K562 (cell line): Measurements from ENCODE around the gene TM4SF20. TPM values are rescaled to one million over a fixed set of nuclear protein-coding genes. Genes with fewer than 3 reads are reported as not detected.

ENCODE experiments used
- ATAC-seq: fragments of 200-7000 bp; cut with Tn5 transposase; 3 replicates; pipeline ENCODE4 v1.9.1; 2020; ENCODE audit warnings: moderate library complexity
- BruUV-seq: library from RNA; stranded (reverse); fragments of 400-500 nt; replicated peaks from 2 replicates; lab custom pipeline; 2021; lab: Mats Ljungman, UMichigan
- CTCF ChIA-PET: fragments of 300-600 bp; formaldehyde crosslinking; extraction: SDS; loops from one replicate; lab custom pipeline; 2021; ENCODE audit warnings: low intra/inter-chr PET ratio; lab: Yijun Ruan, JAX
- POLR2A ChIA-PET: fragments of 300-600, 350-650 bp; sonication (Branson Sonifier 250); formaldehyde crosslinking; extraction: SDS; loops from one replicate; lab custom pipeline; 2021; ENCODE audit warnings: antibody characterized with exemption, inconsistent platforms; lab: Yijun Ruan, JAX
- DNase-seq, 4 experiments: peaks; one replicate each; pipeline versions ENCODE4 v3.0.0 to v3.0.0-alpha.2; 2011 to 2018; ENCODE audit warnings: low spot score in 3 of 4, mixed read lengths in 3 of 4; ENCODE audit errors: extremely low read depth in 1 of 4
- FAIRE-seq: peaks from 2 replicates; lab custom pipeline; 2011; peaks lifted over from hg19 to GRCh38; lab: Jason Lieb, UNC
- H2AFZ ChIP-seq: 2 replicates; pipeline ENCODE4 v1.6.0; 2011; ENCODE audit warnings: low read depth, low read length, control low read depth, inconsistent platforms
- H3K27ac ChIP-seq: fragments of 200-600 bp; 3 replicates; pipeline ENCODE4 v1.8.0; 2011; ENCODE audit warnings: low read depth, mild to moderate bottlenecking, control low read depth, inconsistent platforms, low read length, moderate library complexity, mixed read lengths; ENCODE audit errors: extremely low read depth
- H3K27me3 ChIP-seq, 2 experiments: fragments of 300-600 bp in 1 of 2; 2 replicates in 1 of 2; 3 replicates in 1 of 2; pipeline versions ENCODE4 v1.6.0 to v1.8.0; 2011; ENCODE audit warnings: inconsistent platforms in 2 of 2, low read length in 2 of 2, mild to moderate bottlenecking in 1 of 2, mixed read lengths in 1 of 2, moderate library complexity in 1 of 2; ENCODE audit not compliant: control insufficient read depth in 2 of 2, insufficient read depth in 2 of 2
- H3K36me3 ChIP-seq: fragments of 300-600 bp; 3 replicates; pipeline ENCODE4 v1.8.0; 2011; ENCODE audit warnings: mild to moderate bottlenecking, low read length, inconsistent platforms; ENCODE audit not compliant: control insufficient read depth, insufficient read depth
- H3K4me1 ChIP-seq, 2 experiments: fragments of 200-600 bp in 1 of 2; replicated peaks in 1 of 2; 2 replicates in 1 of 2; 3 replicates in 1 of 2; pipeline versions ENCODE4 v1.5.1 to v1.8.0; 2011; ENCODE audit warnings: inconsistent platforms in 2 of 2, low read length in 2 of 2, mild to moderate bottlenecking in 1 of 2, mixed read lengths in 1 of 2, moderate library complexity in 1 of 2; ENCODE audit not compliant: control insufficient read depth in 2 of 2, insufficient read depth in 2 of 2
- H3K4me2 ChIP-seq: 2 replicates; pipeline ENCODE4 v1.6.1; 2011; ENCODE audit warnings: low read length, control low read depth, inconsistent platforms, mixed read lengths; ENCODE audit not compliant: insufficient read depth
- H3K4me3 ChIP-seq: fragments of 200-600 bp; sonication (generic), shearing (Covaris generic); 2 replicates; pipeline ENCODE4 v1.5.1; 2016; ENCODE audit warnings: control low read depth, inconsistent platforms
- H3K79me2 ChIP-seq: fragments of 200-600 bp; 3 replicates; pipeline ENCODE4 v1.8.0; 2011; ENCODE audit warnings: low read length, inconsistent platforms; ENCODE audit not compliant: control insufficient read depth, insufficient read depth
- H3K9ac ChIP-seq, 2 experiments: 2 replicates each; pipeline versions ENCODE4 v1.6.0 to v1.6.1; 2011; ENCODE audit warnings: low read depth in 2 of 2, low read length in 2 of 2, control low read depth in 1 of 2, inconsistent platforms in 1 of 2, mild to moderate bottlenecking in 1 of 2, mixed read lengths in 1 of 2; ENCODE audit not compliant: insufficient read depth in 1 of 2
- H3K9me1 ChIP-seq: one replicate; pipeline ENCODE4 v1.6.0; 2011; ENCODE audit warnings: inconsistent platforms, mild to moderate bottlenecking, low read length, moderate library complexity; ENCODE audit not compliant: control insufficient read depth, insufficient read depth
- H3K9me3 ChIP-seq: replicated peaks from 2 replicates; pipeline ENCODE4 v1.5.1; 2011; ENCODE audit warnings: low read depth, low read length, inconsistent platforms; ENCODE audit not compliant: control insufficient read depth, insufficient read depth
- H4K20me1 ChIP-seq: replicated peaks from 2 replicates; pipeline ENCODE4 v1.6.1; 2011; ENCODE audit warnings: low read length, inconsistent platforms, mixed read lengths; ENCODE audit not compliant: control insufficient read depth, insufficient read depth
- C11orf30 ChIP-seq: fragments of 450-650 bp; IDR thresholded peaks from 2 replicates; pipeline ENCODE4 v1.6.1; 2016; ENCODE audit warnings: low read depth, mild to moderate bottlenecking
- CEBPB ChIP-seq: fragments of 450-650 bp; IDR thresholded peaks from 2 replicates; pipeline ENCODE4 v1.6.1; 2016; ENCODE audit warnings: missing genetic modification characterization, missing compliant biosample characterization
- JUND ChIP-seq, 2 experiments: IDR thresholded peaks; 2 replicates in 1 of 2; 3 replicates in 1 of 2; pipeline ENCODE4 v1.6.1; 2011; ENCODE audit warnings: borderline replicate concordance in 2 of 2, low read depth in 2 of 2, low read length in 2 of 2, improper control_type of control experiment in 1 of 2, missing biosample characterization in 1 of 2, missing genetic modification characterization in 1 of 2, missing genetic modification reagents in 1 of 2
- NFE2 ChIP-seq: IDR thresholded peaks from 2 replicates; pipeline ENCODE4 v1.6.1; 2014; ENCODE audit warnings: antibody characterized with exemption, low read depth
- ZKSCAN8 ChIP-seq: fragments of 200-800 bp; sonication (Bioruptor generic); IDR thresholded peaks from 2 replicates; pipeline ENCODE4 v1.6.1; 2016; ENCODE audit warnings: missing genetic modification characterization, missing compliant biosample characterization
- ZNF224 ChIP-seq: sonication (generic); formaldehyde crosslinking; IDR thresholded peaks from 2 replicates; pipeline ENCODE4 v1.8.0; 2022; ENCODE audit warnings: mild to moderate bottlenecking, missing genetic modification reagents
- ZNF316 ChIP-seq: fragments of 450-650 bp; IDR thresholded peaks from 2 replicates; pipeline ENCODE4 v1.6.1; 2016
- WGBS: fragments of 100-300 bp; shearing (Covaris generic); methylation state at CpG from one replicate; pipeline ENCODE4 v1.1.6; 2016; ENCODE audit warnings: low coverage, mixed read lengths; ENCODE audit not compliant: insufficient coverage; ENCODE audit errors: missing lambda C conversion rate; 5-methylcytosine and 5-hydroxymethylcytosine counted together
- in situ Hi-C: fragments of 300-500 bp; cut with MboI; formaldehyde crosslinking; loops from 4 replicates; pipeline ENCODE4 v1.15.0; 2018; ENCODE audit warnings: inconsistent platforms, mixed read lengths
- intact Hi-C: fragments of 100-400 bp; cut with micrococcal nuclease; formaldehyde crosslinking; loops from 2 replicates; pipeline ENCODE4 v1.14.2; 2022
- polyA plus RNA-seq, 8 experiments: library from polyadenylated mRNA; depleted of rRNA in 4 of 8; stranded (reverse) in 5 of 8; unstranded in 3 of 8; fragments of >200 nt; fragmentation: Nextera tagmentation in 2 of 8; fragmentation: Illumina TruSeq in 1 of 8; extraction: Ambion mirVana in 2 of 8; extraction: Trizol in 1 of 8; gene quantifications; 2 replicates each; pipeline versions ENCODE4 v1.2.1 to v1.2.3, GENCODE V29; 2011 to 2014; ENCODE audit warnings: inconsistent platforms in 1 of 8, missing spikeins in 1 of 8
- total RNA-seq, 7 experiments: library from RNA; depleted of rRNA in 6 of 7; stranded (reverse); fragments of >200 nt in 6 of 7; fragmentation: Illumina TruSeq in 2 of 7; extraction: Trizol in 2 of 7; gene quantifications; 2 replicates each; pipeline versions ENCODE4 v1.2.1 to v1.2.3, GENCODE V29; 2011 to 2021; ENCODE audit warnings: low replicate concordance in 1 of 7

The TM4SF20 gene
- total and polyA plus RNA-seq, 9 of the 15 experiments (the other 6 are each of a cell fraction or from before 2014, with no cell fraction given), result not detected

- H3K27me3 ChIP-seq, result peaks cover 0 to 8% of the 10 kb centered on the region in 2 experiments; a peak in 3 of 5 replicates
- intact Hi-C loops, result loop anchor here (10.0 kb wide), 1 partner anchor 467 kb away; no protein-coding TSS in a partner anchor
- H3K9me3 ChIP-seq, result no peaks in the 10 kb centered on the region
- no peak overlapping the region for H3K4me3 ChIP-seq
- in situ Hi-C loops, result no loop called here
- no peak overlapping the region for H2AFZ ChIP-seq
- ChIA-PET POLR2A (no interaction called here), CTCF (no interaction called here)
- H4K20me1 ChIP-seq, result no peaks in the 10 kb centered on the region
- H3K79me2 ChIP-seq, result no peaks in the 10 kb centered on the region
- H3K27ac ChIP-seq, result no peak overlapping the region
- no peaks in the 10 kb centered on the region for H3K36me3 ChIP-seq
- no peaks in the 10 kb centered on the region for H3K9me1 ChIP-seq
- FAIRE-seq (no peak), DNase-seq (no peak), ATAC-seq (peak; percentile 55; the same call in 2 of the 3 replicates)
- no TSS peak for BruUV-seq
- no peak overlapping the region for H3K9ac ChIP-seq
- WGBS, result 4% methylated on average over 4 of the region's 4 CpGs
- no peak for TF ChIP-seq JUND (IDR thresholded peaks at IDR 0.05; ENCODE audit: borderline replicate concordance, low read depth, low read length)
- no peak for TF ChIP-seq JUND (tag; IDR thresholded peaks at IDR 0.05; ENCODE audit: borderline replicate concordance, low read depth, low read length)
- peak; percentile 57 for TF ChIP-seq NFE2
- TF ChIP-seq C11orf30, result peak; percentile 11; the same call in 1 of the 2 replicates
- TF ChIP-seq ZNF224 (CRISPR knock-in tag), result no peak
- TF ChIP-seq ZNF316, result peak; percentile 23; the same call in 1 of the 2 replicates
- H3K4me1 ChIP-seq, result no peaks in the 10 kb centered on the region; a peak in 2 of 5 replicates
- H3K4me2 ChIP-seq, result no peak overlapping the region
These were observed 18.5 kb upstream of the TM4SF20 start for GRCh38 chr2:227397562-227397961.

GRCh38 chr2:227395556-227395955 lies 16.4 kb upstream of the TM4SF20 start:
- Histone ChIP-seq H3K9ac (no peak overlapping the region), H3K4me1 (no peaks in the 10 kb centered on the region; a peak in 2 of 5 replicates), H4K20me1 (no peaks in the 10 kb centered on the region), H3K4me3 (no peak overlapping the region), H3K79me2 (no peaks in the 10 kb centered on the region), H3K9me3 (no peaks in the 10 kb centered on the region), H3K27ac (no peak overlapping the region), H2AFZ (no peak overlapping the region), H3K27me3 (peaks cover 0 to 4% of the 10 kb centered on the region in 2 experiments; a peak in 1 of 5 replicates), H3K9me1 (no peaks in the 10 kb centered on the region), H3K36me3 (no peaks in the 10 kb centered on the region), H3K4me2 (no peak overlapping the region)
- no TSS peak for BruUV-seq
- FAIRE-seq, result no peak
- ChIA-PET POLR2A (interaction anchor here (0.6 kb wide), 1 partner anchor 9 kb away, joined by 3 read pairs; no protein-coding TSS in a partner anchor), CTCF (no interaction called here)
- intact Hi-C loops, result loop anchor here (10.0 kb wide), 1 partner anchor 469 kb away; no protein-coding TSS in a partner anchor
- no peak for ATAC-seq
- DNase-seq, result no peak
- in situ Hi-C loops, result no loop called here
- WGBS, result 0% methylated on average over 1 of the region's 1 CpG
- no peak for TF ChIP-seq ZKSCAN8 (CRISPR knock-in tag)
- no peak for TF ChIP-seq CEBPB
